Measurements from ENCODE around the gene SPEF1. TPM values are rescaled to one million over a fixed set of nuclear protein-coding genes. Genes with fewer than 3 reads are reported as not detected.

The SPEF1 gene
- total RNA-seq, 2 donors from 2014 or later = not detected

- DNase-seq = no peak
- H3K27me3 ChIP-seq = no peaks in the 10 kb centered on the region
- no peak overlapping the region for H3K27ac ChIP-seq
- no peaks in the 10 kb centered on the region for H3K9me3 ChIP-seq
- peaks cover 24% of the 10 kb centered on the region for H3K36me3 ChIP-seq
- intact Hi-C loops (cut with DNase I) = no loop called here
- peaks cover 26% of the 10 kb centered on the region for H3K4me1 ChIP-seq
- H3K4me3 ChIP-seq = no peak overlapping the region
- no peak overlapping the region for H3K9ac ChIP-seq (ENCODE audit: low read depth in 2 of 2, low read length in 2 of 2)
- TF ChIP-seq, protein P1, sequence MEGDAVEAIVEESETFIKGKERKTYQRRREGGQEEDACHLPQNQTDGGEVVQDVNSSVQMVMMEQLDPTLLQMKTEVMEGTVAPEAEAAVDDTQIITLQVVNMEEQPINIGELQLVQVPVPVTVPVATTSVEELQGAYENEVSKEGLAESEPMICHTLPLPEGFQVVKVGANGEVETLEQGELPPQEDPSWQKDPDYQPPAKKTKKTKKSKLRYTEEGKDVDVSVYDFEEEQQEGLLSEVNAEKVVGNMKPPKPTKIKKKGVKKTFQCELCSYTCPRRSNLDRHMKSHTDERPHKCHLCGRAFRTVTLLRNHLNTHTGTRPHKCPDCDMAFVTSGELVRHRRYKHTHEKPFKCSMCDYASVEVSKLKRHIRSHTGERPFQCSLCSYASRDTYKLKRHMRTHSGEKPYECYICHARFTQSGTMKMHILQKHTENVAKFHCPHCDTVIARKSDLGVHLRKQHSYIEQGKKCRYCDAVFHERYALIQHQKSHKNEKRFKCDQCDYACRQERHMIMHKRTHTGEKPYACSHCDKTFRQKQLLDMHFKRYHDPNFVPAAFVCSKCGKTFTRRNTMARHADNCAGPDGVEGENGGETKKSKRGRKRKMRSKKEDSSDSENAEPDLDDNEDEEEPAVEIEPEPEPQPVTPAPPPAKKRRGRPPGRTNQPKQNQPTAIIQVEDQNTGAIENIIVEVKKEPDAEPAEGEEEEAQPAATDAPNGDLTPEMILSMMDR (IDR thresholded peaks at IDR 0.05) = no peak
Measured at GRCh38 chr20:3801299-3801698, 20.1 kb upstream of the SPEF1 start.

GRCh38 chr20:3800878-3801260, 19.6 kb upstream of the SPEF1 start:
- H3K27ac ChIP-seq = peak overlapping the region; percentile 30
- no peak overlapping the region for H3K9ac ChIP-seq (ENCODE audit: low read depth in 2 of 2, low read length in 2 of 2)
- TF ChIP-seq, protein P1 (IDR thresholded peaks at IDR 0.05) = no peak
- H3K4me1 ChIP-seq = peaks cover 26% of the 10 kb centered on the region
- intact Hi-C loops (cut with DNase I) = no loop called here
- H3K9me3 ChIP-seq = no peaks in the 10 kb centered on the region
- DNase-seq = no peak
- no peaks in the 10 kb centered on the region for H3K27me3 ChIP-seq
- H3K36me3 ChIP-seq = peaks cover 24% of the 10 kb centered on the region
- H3K4me3 ChIP-seq = no peak overlapping the region

GRCh38 chr20:3800256-3800877, 19.1 kb upstream of the SPEF1 start:
- no peak for DNase-seq
- peaks cover 21% of the 10 kb centered on the region for H3K4me1 ChIP-seq
- peaks cover 24% of the 10 kb centered on the region for H3K36me3 ChIP-seq
- TF ChIP-seq, protein P1 (IDR thresholded peaks at IDR 0.05) = no peak
- intact Hi-C loops (cut with DNase I) = no loop called here
- peak overlapping the region; percentile 30 for H3K27ac ChIP-seq
- no peaks in the 10 kb centered on the region for H3K9me3 ChIP-seq
- H3K9ac ChIP-seq (ENCODE audit: low read depth in 2 of 2, low read length in 2 of 2) = peak overlapping the region in 1 of 2 donors; percentile 54
- no peak overlapping the region for H3K4me3 ChIP-seq
- H3K27me3 ChIP-seq = no peaks in the 10 kb centered on the region

DNA sequence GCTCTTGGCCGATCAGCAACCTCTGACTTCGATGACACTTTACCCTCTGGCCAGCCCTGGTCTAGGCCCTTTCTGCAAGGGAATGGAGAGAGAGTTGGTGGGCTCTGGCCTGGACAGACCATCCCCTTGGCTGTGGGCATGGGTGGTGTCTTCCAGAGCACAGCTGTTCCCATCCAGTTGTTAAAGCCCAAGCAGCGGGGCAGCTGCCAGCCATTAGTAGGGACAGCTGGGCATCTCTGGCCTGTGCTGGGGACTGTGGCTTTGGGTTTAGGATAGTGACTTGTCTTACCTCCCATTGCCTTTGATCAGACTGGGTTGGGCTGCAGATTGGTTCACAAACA, 17.6 kb upstream of the SPEF1 start:
- Histone ChIP-seq H3K9ac (ENCODE audit: low read depth in 2 of 2, low read length in 2 of 2) (peak overlapping the region in 1 of 2 donors; percentile 74), H3K9me3 (no peaks in the 10 kb centered on the region), H3K4me3 (no peak overlapping the region), H3K4me1 (peaks cover 21% of the 10 kb centered on the region), H3K27me3 (no peaks in the 10 kb centered on the region), H3K27ac (peak overlapping the region; percentile 98), H3K36me3 (peaks cover 24% of the 10 kb centered on the region)
- no peak for DNase-seq
- intact Hi-C loops (cut with DNase I) = no loop called here
- TF ChIP-seq, protein P1 (IDR thresholded peaks at IDR 0.05) = no peak

DNA sequence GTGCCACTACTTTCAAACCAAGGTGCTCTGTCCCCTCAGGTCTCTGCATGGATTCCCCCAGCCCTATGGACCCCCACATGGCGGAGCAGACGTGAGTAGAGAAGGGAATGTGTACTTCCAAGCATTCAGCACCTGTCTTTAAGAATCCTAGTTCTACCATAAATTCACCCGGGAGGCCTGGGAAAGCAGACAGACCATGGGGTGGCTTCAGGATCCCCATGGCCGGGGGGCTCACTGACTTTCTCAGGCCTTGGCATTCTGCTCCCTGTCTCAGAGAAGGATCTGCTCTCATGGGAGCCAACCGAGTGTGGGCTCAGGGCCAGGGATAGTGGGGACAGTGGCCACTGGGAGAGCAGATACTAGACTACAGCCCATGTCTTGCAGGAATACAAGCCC, 17.1 kb upstream of the SPEF1 start:
- H3K36me3 ChIP-seq = peaks cover 22% of the 10 kb centered on the region
- intact Hi-C loops (cut with DNase I) = no loop called here
- no peaks in the 10 kb centered on the region for H3K9me3 ChIP-seq
- H3K27me3 ChIP-seq = no peaks in the 10 kb centered on the region
- TF ChIP-seq, protein P1 (IDR thresholded peaks at IDR 0.05) = no peak
- peak overlapping the region; percentile 98 for H3K27ac ChIP-seq
- peaks cover 21% of the 10 kb centered on the region for H3K4me1 ChIP-seq
- peak overlapping the region in 1 of 2 donors; percentile 74 for H3K9ac ChIP-seq (ENCODE audit: low read depth in 2 of 2, low read length in 2 of 2)
- no peak overlapping the region for H3K4me3 ChIP-seq
- DNase-seq = no peak

Measured in colonic mucosa (tissue), 4 donors.